HG03457 (cell line): ENCODE measurements around the gene ACADL.

Source experiments
- ATAC-seq: cut with Tn5 transposase; IDR thresholded peaks from one replicate; pipeline ENCODE4 v1.9.1; 2021; ENCODE audit warnings: moderate number of reproducible peaks; ENCODE audit not compliant: unreplicated experiment

The ACADL gene

DNA sequence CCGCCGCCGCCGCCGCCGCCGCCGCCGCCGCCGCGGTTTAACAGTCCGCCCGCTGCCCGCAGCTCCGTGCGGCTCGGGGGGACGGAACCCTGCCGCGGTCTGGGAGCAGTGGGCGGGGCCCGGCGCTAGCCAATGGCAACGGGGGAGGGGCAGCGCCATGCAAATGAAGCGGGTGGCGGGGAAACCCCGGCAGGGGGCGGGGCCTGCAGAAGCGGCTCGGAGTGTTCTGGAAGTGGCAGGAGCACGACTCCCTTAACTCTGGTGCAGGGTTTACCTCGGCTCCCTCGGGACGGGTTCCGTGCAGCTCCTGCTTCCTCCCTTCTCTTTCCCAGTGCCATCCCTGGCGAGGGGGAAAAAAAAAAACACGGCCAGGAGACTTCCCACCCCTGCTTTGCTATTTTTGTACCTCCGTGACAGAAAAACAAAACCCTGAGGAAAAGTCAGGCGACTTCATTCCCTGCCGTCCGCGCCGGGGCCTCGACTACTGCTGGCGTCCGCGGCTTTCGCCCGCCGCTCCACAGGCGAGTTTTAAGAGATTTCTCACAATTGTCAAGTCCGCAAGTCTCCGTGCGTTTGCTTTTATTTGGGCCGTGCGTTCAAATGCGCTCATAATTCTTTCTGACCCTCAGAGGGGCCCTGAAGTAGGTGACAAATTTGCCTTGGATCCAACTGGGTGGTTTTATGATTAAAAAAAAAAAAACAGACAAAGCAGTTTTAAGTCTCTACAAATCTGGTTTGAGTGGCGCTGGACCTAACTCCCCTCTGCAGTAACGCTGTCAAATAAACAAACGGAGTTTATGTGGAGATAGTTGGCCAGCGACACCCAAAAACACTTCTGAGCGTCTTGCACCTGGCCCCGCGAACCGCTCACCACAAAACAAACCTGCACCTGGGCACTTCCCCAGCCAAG lies 53.7 kb downstream of the ACADL start, which contains the start of gene KANSL1L:
Gene KANSL1L, minus strand, starts transcription at position 101 of the 910 bp plus-strand sequence. CDS start 16,827 bp downstream, outside the sequence.
- ATAC-seq: peak; percentile 58

DNA sequence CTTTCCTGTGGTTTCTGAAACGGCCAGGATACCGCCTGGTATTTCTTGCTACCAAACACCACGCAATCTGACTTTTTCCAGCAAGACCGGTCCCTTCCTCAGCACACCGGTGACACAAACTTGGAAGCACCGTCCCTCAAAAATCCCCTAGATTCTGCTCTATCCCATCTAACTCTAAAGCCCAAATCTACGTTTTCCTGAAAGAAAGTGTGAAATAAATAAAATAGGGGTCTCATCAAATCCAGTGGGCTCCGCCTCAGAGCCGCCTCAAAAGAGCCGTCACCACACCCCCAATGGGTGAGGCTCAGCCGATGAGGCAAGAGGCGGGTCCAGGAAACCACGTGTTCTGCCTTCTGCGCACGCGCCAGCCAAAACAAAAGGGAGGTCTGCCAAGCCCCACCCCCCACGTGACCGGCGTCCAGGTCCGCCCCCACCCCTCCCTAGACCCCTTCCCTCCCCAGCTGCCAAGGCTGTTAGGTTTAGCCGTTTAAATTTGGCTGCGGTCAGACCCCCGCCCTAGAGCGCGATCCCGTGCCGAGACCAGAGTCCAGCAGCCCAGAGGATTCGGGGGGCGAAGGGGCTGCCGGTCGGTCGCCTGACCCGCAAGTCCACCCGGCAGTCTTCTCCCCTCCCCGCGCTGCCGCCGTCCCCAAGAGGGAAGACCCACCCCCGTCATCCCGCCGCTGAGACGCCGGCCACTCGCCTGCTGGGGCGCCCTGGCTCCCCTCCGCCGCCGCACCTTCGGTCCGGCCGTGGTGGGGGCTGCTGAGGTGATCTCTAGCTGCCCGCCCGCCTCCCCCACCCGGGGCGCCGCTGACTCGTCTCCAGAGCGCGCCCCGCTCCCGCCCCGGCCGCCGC lies 54.6 kb downstream of the ACADL start:
- ATAC-seq: peak; percentile 69

DNA sequence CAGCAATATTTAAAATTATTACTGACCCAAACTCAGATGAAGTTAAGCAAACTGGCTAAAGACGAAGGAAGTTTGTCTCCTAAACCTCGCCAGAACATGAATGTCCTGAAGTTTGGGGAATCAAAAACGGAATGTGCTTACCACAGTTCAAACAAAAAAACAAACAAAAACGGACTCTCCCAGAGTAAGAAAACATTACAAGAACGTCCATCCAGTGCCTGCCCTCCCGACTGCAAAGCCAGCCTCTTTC lies 55.1 kb downstream of the ACADL start:
- no peak for ATAC-seq

DNA sequence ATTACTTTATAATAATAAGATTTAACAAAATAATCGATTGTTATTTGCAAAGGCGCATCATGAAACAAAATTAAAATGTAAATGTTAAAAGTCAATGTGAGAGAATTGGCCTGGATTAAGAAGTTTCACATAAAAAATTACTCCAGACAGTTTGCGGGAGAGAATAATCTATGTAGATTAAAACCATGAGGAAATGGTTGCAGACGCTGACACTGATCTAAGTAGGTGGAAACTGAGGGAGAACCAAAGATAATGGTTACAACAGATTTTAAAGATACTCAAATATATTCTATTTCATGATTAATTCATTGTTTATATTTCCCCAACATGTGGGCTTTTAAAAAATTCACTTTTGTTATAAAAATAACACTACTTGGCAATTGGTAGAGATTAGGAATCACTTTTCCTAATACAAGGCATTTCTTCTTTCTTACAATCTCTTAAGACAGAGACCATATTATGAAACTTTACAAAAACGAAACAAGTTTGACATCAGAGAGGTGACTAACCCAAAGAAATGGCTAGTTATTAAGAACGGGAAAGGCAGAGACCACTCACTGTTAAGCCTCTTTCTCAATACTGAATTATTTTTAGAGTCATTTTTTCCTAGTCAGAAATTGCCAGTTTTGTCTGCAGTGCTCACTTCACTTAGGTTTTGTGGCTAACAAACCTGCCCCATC lies 55.6 kb downstream of the ACADL start:
- peak; percentile 30 for ATAC-seq

DNA sequence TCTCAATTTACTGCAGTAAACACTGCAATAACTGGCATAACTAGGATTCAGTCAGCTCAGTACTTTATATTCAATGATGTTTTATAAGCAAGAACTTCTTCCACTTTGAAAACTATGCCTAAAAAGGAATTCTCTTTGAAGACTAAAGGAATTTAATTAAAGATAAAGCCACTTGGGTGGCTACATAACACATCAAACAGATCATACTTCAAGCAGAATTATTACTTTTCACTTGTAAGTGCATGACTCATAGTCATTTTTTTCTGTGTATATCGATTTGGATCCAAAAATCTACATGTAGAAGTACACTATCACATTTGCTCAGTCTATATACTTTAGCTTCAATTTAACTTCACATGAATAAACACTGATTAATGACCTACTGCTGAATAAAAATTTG lies 58.0 kb downstream of the ACADL start:
- ATAC-seq: no peak

DNA sequence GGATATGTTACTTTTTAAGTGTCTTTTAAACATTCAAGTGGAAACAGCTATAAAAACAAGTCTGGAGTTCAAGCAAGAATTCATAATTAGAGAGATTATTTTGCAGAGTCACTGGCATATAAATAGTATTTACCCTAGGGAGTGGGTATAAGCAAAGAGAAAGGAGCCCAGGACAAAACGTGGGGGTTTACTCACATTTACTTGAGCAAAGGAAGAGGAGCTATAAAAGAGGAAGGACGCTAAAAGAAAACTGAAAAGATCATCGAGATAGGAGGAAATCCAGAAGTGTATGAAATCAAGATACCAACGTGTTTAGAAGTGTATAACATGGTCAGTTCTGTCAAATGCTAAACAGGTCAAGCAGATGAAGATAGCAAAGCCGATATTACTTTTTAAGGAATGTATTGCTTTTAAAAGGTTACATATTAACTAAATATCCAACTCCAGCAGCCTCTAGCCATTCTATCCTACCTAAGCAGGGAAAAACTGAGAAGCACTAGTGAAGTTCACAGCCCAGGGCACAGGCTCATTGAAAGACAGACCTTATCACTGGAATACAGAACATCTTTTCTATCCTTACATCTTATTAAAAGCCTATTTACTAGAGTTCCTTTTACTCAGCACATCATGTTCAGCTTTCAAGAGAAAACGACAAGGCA lies 62.7 kb downstream of the ACADL start:
- no peak for ATAC-seq

DNA sequence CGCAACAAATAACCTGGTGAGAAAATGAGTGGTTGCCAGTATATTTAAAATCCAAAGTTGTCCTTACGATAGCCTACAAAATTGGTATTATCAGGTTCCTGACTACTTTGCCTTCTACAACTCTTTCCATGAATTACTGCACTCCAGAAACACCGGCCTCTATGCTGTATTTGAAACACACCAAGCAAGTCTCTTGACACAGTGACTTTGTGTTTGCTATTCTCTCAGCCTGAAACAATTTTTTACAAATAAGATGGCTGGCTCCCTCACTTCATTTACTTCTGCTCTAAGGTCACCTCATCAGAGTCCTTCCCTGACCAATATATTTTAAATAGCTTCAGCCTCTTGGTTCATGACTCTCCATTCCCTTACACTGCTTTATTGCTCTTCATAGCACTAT lies 66.2 kb downstream of the ACADL start:
- ATAC-seq: no peak

DNA sequence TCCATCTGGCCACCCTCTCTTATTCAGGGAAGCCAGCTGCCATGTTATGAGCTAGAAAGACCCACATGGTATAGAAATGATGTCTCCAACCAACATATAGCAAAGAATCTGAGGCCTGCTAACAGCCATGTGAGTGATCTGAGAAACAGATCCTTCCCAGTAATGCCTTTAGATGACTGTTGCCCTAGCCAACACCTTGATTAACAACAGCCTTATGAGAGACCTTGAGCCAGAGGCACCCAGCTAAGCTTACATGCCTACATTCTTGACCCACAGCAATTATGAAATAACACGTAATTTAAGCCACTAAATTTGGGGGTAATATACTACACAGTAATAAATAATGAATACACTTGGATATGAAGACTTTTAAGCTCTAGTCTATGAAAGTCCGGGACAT lies 67.0 kb downstream of the ACADL start:
- no peak for ATAC-seq

GRCh38 chr2:210157526-210157925 lies 67.7 kb downstream of the ACADL start:
- ATAC-seq: no peak

- no peak for ATAC-seq
These were observed 77.6 kb downstream of the ACADL start for GRCh38 chr2:210147614-210148013.
